T-helper 1 cell treated with Interleukin-12 subunit alpha and Interleukin-12 subunit beta and Interleukin-4 antibody, amounts not matched to agents 30 ng/mL and 1 ng/mL, for 36 hours (primary cell): ENCODE data around the gene SUOX. TPM values are rescaled to one million over a fixed set of nuclear protein-coding genes. Genes with fewer than 3 reads are reported as not detected.
"Not testable (repeated sequence)": the region's sequence is repeated elsewhere in the genome, so short reads cannot be mapped to it uniquely, and the experiment has no call there.

Experiments used
- intact Hi-C: fragments of 100-400 bp; cut with micrococcal nuclease; formaldehyde crosslinking; loops from one replicate; pipeline ENCODE4 v1.15.1; 2024
- total RNA-seq: library from RNA; stranded (reverse); gene quantifications from 2 replicates; pipeline ENCODE4 v1.2.3, GENCODE V29; 2022

The SUOX gene
- 10.0 and 10.6 TPM in 2 replicates for total RNA-seq

DNA sequence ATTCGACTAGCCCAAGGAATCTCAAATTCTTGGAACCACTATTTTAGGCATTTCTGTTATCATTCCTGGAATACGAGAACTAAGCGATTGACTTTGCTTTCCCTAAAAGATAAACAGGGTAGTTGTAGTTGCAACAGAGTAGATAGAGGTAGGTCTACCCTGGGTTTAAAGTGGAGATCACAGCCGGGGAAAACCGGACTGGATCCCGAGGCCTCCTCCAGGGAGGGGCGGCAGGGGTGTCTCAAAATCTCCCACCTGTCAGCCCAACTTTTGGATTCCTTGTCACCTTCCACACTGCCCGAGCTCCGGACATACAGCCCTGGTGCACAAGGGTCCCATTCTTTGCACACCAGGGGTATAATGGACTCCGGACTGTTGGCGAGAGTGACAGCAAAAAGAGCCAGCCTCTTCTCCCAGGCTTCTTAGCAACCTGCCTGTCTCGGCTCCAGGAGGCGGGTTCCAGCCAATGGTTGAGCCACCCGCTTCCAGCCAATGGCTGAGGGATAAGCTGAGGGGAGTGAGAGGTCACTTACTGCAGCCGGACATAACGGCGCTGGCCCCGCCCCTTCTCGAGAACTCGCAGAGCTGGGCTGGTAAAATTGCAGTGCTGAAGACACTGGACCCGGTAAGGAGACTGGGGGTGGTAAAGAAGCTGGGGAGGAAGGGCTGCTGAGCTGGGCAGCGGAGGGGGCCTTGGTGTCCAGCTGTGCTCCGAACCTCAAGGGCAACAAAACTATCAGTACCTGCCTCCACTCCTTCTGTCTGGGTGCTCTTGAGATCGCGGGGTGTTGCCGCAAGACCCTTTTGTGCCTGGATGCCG is at the start of gene SUOX:
Gene SUOX (plus strand): TSS at position 562 of the 820 bp plus-strand sequence. CDS start 4,946 bp downstream, outside the sequence.
- intact Hi-C loops: loop anchor here (1.0 to 2.0 kb wide), 9 partner anchors 10 to 259 kb away; partner anchors contain the start of genes DGKA, RPS26 and ZC3H10

DNA sequence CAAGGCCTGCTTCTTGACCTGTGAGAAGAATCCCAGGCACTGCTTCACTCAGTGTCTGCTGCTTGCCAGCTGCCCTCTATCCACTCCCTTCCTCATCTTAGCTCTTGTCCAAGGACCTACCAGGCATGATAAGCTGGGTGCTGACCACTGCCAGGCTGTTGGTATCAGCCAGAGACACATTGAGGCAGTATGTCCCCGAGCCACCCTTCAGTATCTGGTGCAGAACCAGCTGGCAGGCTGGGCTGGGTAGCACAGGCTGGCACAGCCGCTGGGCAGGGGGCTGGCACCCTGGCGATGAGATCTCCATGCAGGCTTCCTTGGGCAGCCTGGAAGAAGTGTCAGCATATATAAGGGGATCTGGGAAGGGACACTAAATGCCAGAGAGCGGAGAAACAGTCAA is 41.7 kb upstream of the SUOX start:
- intact Hi-C loops: no loop called here

- intact Hi-C loops: no loop called here
Observed at GRCh38 chr12:55955800-55956508, 41.1 kb upstream of the SUOX start.

DNA sequence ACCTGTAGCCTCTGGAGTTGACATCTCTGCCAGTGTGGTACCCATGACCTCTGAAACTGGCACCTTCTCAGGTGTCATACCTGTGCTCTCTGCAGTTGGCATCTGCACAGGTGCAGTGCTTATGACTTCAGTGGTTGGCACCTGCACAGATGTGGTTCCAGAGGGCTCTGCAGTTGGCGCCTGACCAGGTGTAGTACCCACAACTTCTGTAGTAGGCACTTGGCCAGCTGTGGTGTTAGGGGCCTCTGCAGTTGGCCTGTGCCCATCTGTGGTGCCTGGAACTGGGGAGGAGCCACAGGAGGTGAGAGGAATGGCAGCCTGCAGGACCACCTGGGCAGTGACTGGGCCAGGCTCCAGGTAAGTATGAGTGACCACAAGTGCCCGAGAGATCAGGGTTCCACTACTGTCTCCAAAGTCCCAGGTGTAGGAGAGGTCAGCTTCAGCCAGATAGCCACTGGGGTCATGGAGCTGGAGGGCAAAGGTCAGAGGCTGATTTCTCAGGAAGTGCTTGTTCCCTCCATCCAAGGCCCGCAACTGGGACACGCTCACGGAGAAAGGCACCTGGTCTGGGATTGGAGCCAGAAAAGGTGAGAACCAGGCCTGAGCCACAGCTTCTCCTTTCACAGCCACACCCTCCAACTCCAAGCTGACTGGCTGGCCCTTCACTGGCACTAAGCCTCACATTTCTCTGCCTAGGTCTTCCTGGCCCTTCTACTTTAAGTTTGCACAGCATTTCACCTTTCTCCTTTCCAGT is 39.8 kb upstream of the SUOX start:
- intact Hi-C loops: no loop called here

DNA sequence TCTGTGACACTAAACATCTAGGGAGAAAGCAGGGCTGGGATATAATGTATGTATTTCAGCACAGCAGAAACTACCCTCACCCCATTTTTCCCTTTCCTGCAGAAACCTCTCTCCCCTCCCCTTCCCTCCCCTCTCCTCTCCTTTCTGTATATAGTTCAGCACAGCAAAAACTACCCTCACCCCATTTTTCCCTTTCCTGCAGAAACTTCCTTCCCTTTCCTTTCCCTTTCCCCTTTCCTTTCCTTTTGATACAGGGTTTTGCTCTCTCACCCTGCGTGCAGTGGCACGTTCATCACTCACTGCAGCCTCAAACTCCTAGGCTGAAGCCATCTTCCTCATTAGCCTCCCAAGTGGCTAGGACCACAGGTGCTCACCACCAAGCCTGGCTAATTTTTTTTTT is 33.3 kb upstream of the SUOX start:
- intact Hi-C loops: no loop called here

GRCh38 chr12:55965240-55965639 is 31.8 kb upstream of the SUOX start:
- intact Hi-C loops: no loop called here

GRCh38 chr12:55965941-55966407 is 31.1 kb upstream of the SUOX start, which contains the start of gene PMEL:
TSS of gene PMEL (minus strand) at chr12:55966042. CDS start at chr12:55966011, 31 bp downstream.
- intact Hi-C loops: loop anchor here (1.0 to 2.0 kb wide), 3 partner anchors 8 to 41 kb away; partner anchors contain the start of genes DGKA and RAB5B

- intact Hi-C loops: loop anchor here (1.0 to 2.0 kb wide), 3 partner anchors 8 to 40 kb away; partner anchors contain the start of genes DGKA and RAB5B
Observed at GRCh38 chr12:55966408-55967281, 30.4 kb upstream of the SUOX start, which contains the start of gene CDK2. TSS of gene CDK2 (plus strand) at chr12:55966830. CDS start at chr12:55967009, 179 bp downstream.

GRCh38 chr12:55969356-55969755 is 27.7 kb upstream of the SUOX start:
- intact Hi-C loops: no loop called here

- intact Hi-C loops: loop anchor here (5.0 kb wide), 3 partner anchors 667 to 1782 kb away; partner anchors contain the start of genes CDK4, DDIT3 and MBD6
Observed at GRCh38 chr12:55970775-55971174, 26.3 kb upstream of the SUOX start.

DNA sequence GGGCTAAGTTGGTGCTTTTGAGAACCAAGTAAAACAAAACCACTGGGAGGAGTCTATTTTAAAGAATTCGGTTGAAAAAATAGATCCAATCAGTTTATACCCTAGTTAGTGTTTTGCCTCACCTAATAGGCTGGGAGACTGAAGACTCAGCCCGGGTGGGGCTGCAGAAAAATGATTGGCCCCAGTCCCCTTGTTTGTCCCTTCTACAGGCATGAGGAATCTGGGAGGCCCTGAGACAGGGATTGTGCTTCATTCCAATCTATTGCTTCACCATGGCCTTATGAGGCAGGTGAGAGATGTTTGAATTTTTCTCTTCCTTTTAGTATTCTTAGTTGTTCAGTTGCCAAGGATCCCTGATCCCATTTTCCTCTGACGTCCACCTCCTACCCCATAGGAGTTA is 25.0 kb upstream of the SUOX start:
- intact Hi-C loops: loop anchor here (2.0 to 5.0 kb wide), 7 partner anchors 187 to 1780 kb away; partner anchors contain the start of genes CDK4, DDIT3, MBD6 and MYL6

DNA sequence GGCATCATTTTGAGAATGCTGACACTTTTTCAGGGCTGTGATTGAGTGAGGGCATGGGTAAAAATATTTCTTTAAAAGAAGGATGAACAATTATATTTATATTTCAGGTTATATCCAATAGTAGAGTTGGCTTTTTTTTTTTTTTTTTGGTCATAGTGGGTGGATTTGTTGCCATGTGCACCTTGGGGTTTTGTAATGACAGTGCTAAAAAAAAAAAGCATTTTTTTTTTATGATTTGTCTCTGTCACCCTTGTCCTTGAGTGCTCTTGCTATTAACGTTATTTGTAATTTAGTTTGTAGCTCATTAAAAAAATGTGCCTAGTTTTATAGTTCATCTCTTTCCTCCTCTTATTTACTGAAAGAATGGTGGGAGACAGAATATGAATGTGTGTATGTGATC is 24.6 kb upstream of the SUOX start:
- intact Hi-C loops: loop anchor here (2.0 to 5.0 kb wide), 7 partner anchors 186 to 1780 kb away; partner anchors contain the start of genes CDK4, DDIT3, MBD6 and MYL6

- intact Hi-C loops: loop anchor here (1.0 to 5.0 kb wide), 25 partner anchors 23 to 1779 kb away; partner anchors contain the start of genes BLOC1S1, CDK4, COQ10A and CS
Observed at GRCh38 chr12:55972911-55973598, 24.0 kb upstream of the SUOX start.

DNA sequence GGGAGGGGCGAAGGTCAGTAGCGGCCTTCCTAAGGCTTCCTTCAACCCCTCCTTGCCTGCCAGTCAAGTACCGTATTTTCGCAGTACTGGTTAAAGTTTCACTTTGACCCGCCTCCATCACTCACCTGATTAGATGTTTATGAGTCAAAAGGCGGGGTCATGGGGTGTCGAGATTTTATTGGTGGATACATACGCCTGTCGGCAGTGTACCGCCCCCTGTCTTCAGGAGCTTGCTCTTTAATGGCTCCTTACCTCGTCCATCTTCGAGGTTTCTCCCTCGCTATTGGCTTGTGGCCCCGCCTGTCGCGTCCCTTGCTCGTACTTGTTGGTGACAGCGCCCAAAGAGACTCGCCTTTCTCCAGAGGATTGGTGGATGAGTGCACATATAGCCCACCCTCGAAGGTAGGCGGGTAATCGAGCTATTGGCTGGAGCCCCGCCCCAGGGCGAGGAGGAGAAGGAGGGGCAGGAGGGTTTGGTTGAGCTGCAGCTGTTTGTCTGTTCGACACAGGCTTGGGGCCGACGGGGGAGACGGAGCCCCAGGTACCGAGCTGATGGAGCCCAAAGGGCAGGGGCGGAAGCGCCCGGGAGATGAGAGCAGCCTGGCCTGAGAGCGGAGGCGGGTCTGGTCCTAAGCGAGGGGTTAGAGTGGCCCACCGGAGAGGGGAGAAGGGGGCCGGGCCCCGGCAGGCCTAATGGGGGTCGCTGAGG is 23.3 kb upstream of the SUOX start, which contains the start of gene RAB5B:
Gene RAB5B (plus strand): TSS at position 480 of the 709 bp plus-strand sequence. CDS start 12,883 bp downstream, outside the sequence.
- intact Hi-C loops: loop anchor here (1.0 to 5.0 kb wide), 26 partner anchors 7 to 1779 kb away; partner anchors contain the start of genes BLOC1S1, CDK2, CDK4 and COQ10A

GRCh38 chr12:55974308-55974730 is 22.8 kb upstream of the SUOX start:
- intact Hi-C loops: loop anchor here (1.0 to 5.0 kb wide), 4 partner anchors 8 to 1778 kb away; partner anchors contain the start of genes CDK2, CDK4, DDIT3 and MBD6

GRCh38 chr12:55978393-55978792 is 18.7 kb upstream of the SUOX start:
- intact Hi-C loops: no loop called here

DNA sequence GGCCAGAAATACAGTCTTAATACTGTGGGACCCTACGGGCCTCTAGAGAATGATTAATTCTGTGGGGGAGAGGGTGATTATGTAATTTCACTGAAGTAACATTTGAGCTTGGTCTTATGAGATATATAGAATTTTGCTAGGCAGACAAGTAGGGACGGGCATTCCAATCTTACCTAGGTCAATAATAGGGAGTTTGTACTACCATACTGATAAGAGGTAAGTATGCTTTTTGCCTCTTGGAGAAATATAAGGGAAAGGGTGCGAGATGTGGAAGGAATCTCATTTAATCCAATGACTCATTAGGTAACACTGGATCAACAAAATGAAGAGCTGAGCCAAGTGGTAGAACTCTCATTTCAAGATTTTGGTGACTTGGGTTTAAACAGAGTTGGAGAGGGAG is 18.0 kb upstream of the SUOX start:
- intact Hi-C loops: no loop called here

DNA sequence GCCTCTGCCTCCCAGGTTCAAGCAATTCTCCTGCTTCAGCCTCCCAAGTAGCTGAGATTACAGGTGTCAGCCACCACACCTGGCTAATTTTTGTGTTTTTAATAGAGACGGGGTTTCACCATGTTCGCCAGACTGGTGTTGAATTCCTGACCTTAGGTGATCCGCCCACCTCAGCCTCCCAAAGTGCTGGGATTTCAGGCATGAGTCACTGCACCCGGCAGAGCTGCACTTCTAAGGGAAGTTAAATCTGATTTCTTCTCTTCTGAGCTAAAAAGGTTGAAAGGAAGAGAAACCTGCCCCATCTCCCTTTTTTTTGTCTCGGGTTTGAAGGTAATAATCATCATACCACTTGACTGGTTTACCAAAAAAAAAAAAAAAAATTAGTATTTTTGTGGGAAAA is 15.2 kb upstream of the SUOX start:
- intact Hi-C loops: not testable (repeated sequence)
